NCI-H460 (cell line): ENCODE results near the gene LRRC38. TPM values are rescaled to one million over a fixed set of nuclear protein-coding genes. Genes with fewer than 3 reads are reported as not detected.
"Not testable (repeated sequence)": the region's sequence is repeated elsewhere in the genome, so short reads cannot be mapped to it uniquely, and the experiment has no call there.

Experiments
- DNase-seq: peaks from one replicate; pipeline ENCODE4 v3.0.0-alpha.2; 2016; ENCODE audit warnings: low read depth; ENCODE audit errors: extremely low read depth
- total RNA-seq: library from RNA; depleted of rRNA; stranded (reverse); fragments of >200 nt; shearing (Covaris generic); gene quantifications from 2 replicates; pipeline ENCODE4 v1.2.3, GENCODE V29; 2014; rRNA removed

LRRC38 gene
- total RNA-seq, 1 experiment from 2014 or later, result not detected

DNA sequence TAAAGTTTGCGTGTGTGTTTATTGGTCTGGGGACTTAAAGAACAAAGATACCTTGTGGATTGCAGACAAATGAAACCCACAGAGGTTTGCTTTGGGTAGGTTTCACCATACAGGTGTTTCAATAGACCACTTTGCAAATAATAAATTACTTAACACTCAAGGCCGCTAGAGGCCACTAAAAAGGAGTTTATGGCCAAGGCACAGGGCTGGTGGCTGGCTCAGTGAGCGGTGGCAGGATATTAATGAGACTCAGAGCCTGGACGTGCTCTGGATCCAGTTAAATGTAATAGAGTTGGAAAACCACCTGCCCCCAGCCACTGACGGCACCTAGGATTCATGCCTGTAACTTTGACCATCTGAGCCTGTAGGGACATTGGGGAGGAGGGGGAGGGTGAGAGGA is 44.5 kb downstream of the LRRC38 start:
- peak; percentile 6 for DNase-seq

- DNase-seq, result no peak
Observed at GRCh38 chr1:13465515-13465914, 48.3 kb downstream of the LRRC38 start.

DNA sequence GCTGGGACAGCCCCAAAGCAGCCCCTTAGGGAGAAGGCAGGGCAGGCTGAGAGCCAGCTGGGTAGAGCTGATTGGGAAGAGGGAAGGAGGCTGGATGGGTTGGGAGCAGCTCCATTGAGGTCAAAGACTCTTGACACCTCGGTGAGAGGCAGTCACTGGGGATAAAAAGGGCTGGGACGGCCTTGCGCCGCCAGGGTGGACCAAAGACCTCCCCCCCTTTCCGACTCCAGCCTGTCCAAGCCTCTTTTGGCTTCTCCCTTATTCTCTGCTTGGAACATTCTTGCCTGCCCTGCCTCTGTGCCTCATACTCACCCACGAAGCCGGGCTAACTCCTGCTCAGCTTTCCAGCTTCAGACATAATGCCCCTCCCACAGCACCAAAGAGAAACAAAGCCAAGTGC is 51.1 kb downstream of the LRRC38 start:
- no peak for DNase-seq

DNA sequence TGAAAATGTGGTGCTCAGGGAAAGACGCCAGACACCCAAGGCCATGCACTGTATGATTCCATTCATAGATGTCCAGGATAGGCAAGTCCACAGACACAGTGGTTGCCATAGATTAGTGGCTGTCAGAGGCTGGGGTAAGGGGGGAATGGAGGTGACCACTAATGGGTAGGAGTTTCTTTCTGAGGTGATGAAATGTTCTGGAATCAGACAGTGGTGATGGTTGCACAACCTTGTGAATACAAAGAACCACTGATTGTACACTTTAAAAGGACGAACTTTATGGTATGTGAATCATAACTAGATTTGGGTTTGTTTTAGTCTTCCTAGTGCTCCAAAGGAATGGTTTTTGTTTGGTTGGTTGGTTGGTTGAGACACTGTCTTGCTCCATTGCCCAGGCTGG is 51.8 kb downstream of the LRRC38 start:
- no peak for DNase-seq

DNA sequence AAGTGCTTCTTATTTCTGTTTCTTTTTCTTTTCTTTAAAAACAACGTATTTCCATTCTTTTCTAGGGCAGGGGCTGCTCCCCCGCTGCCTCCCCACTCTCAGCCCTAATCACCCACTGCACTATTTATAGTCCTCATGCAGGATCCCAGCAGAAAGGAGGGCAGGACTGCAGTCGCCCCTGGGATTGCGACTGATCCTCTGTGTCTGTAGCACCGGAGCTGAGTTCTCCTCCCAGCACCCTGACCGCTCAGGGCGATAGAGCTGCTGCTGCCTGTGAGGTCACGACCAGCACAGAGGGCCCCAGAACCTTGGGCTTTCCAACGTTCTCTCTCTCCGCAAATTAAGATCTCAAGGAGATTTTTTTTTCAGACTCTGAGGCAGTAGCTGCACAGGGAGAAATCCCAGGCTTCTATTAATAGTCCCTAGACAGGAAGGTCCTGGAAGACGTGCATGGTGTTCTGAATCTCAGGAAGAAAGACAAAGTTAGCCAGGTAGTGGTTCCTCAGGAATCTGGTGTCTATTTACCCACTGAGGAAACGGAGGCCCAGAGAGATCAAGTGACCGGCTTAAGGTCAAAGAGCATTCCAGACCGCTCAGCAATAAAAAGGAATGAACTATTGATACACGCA is 56.8 kb downstream of the LRRC38 start:
- no peak for DNase-seq

- no peak for DNase-seq
Observed at GRCh38 chr1:13451399-13451965, 62.3 kb downstream of the LRRC38 start.

DNA sequence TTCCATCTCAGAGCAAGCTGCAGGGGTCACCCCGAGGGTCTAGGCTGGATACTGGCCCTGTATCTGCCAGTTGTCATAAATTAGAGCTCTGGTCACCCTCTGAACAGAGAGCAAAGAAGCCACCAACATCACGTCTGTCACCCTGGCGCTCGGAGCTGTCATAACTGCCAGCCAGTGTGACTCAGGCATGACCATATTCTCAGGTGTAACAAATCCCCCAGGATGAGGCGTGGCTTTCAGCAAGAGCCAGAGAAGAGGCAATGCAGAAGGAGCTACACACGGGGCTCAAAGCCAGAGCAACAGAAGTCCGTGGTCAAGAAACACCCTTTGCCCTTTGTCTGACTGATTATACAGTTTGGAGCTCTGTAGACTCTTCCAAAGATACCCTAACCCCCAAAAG is 63.6 kb downstream of the LRRC38 start:
- DNase-seq, result no peak

DNA sequence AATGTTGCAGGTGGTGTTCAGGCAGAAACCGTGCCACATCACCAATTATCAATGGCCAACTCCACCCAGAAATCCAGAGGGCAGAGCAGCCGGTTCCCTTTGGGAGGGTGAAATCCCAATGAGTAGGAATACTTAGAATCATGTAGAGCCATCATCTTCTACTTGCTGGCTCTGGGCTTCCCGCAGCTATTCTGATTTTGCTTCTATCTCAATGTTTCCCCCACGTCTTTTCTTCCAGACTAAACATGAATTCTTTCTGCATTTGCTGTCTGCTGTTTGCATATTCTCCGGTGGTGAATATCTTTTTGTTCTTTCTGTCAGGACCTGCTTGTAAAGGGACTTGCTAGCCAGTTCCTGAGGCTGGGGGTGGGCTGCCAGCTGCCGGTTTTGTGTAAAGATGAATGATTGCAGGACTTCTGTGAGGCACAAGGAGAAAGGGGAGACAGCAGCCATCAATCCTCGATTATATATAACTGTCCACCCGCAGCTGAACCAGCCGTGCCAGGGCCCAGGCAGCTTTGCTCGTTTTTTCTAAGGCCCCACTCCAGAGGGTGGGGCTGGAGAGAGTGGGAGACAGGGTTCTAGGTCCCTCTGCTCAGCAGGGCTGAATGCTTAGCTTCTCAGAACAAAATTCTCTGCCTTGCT is 70.3 kb downstream of the LRRC38 start:
- DNase-seq, result no peak

DNA sequence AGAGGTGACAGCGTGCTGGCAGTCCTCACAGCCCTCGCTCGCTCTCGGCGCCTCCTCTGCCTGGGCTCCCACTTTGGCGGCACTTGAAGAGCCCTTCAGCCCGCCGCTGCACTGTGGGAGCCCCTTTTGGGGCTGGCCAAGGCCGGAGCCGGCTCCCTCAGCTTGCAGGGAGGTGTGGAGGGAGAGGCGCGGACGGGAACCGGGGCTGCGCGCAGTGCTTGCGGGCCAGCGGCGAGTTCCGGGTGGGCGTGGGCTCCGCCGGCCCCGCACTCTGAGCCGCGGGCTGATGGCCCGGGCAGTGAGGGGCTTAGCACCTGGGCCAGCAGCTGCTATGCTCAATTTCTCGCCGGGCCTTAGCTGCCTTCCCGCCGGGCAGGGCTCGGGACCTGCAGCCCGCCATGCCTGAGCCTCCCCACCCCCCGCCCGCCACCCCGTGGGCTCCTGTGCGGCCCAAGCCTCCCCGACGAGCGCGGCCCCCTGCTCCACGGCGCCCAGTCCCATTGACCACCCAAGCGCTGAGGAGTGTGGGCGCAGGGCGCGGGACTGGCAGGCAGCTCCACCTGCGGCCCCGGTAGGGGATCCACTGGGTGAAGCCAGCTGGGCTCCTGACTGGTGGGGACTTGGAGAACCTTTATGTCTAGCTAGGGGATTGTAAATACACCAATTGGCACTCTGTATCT is 74.6 kb downstream of the LRRC38 start:
- DNase-seq, result not testable (repeated sequence)

DNA sequence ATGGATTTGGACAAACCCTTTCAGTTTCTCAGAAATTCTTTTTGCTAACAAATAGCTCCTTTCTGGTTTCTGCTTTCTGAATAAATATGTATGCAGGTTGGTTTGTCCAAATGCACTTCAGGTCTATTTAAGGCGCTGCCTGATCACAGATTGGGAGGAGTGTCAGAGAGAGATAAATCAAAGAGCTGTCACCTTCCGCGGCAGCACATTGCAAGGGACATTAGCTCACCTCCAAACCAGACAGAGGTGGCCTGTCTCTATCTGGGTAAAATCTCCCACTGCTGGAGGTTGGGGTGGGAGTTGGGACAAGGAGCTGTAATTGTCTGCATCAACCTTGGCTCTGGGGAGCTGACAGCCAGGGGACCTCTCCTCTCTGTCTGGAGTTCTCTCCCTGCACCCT is 78.3 kb downstream of the LRRC38 start:
- no peak for DNase-seq

DNA sequence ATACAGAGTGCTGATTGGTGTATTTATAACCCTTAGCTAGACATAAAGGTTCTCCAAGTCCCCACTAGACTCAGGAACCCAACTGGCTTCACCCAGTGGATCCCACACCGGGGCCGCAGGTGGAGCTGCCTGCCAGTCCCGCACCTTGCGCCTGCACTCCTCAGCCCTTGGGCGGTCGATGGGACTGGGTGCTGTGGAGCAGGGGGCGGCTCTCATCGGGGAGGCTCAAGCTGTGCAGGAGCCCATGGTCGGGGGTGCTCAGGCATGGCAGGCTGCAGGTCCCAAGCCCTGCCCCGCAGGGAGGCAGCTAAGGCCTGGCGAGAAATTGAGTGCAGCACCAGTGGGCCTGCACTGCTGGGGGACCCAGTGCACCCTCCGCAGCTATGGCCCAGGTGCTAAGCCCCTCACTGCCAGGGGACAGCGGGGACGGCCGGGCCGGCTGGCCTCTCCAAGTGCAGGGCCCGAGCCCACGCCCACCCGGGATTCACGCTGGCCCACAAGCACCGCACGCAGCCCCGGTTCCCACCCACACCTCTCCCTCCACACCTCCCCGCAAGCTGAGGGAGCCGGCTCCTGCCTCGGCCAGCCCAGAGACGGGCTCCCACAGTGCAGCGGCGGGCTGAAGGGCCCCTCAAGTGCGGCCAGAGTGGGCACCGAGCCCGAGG is 80.0 kb downstream of the LRRC38 start:
- not testable (repeated sequence) for DNase-seq

- no peak for DNase-seq
Observed at GRCh38 chr1:13432251-13432650, 81.6 kb downstream of the LRRC38 start.

DNA sequence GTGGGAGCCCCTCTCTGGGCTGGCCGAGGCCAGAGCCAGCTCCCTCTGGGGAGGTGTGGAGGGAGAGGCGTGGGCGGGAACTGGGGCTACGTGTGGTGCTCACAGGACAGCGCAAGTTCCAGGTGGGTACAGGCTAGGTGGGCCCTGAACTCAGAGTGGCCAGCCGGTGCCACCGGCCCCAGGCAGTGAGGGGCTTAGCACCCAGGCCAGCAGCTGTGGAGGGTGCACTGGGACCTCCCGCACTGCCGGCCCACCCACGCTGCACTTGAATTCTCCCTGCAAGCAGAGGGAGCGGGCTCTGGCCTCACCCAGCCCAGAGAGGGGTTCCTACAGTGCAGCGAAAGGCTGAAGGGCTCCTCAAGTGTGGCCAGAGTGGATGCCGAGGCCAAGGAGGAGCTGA is 83.3 kb downstream of the LRRC38 start:
- no peak for DNase-seq

Other genes with a start within 250 kb of the LRRC38 start
- gene PRAMEF8, start 228.9 kb downstream of the LRRC38 start, total RNA-seq, result not detected in 2 replicates
- gene PRAMEF33, start 210.5 kb downstream of the LRRC38 start, total RNA-seq, result not detected in 2 replicates
- not detected in 2 replicates for gene PRAMEF15, start 198.4 kb downstream of the LRRC38 start, total RNA-seq
- not detected in 2 replicates for gene PRAMEF14, start 166.9 kb downstream of the LRRC38 start, total RNA-seq
- not detected in 2 replicates for gene PRAMEF19, start 142.1 kb downstream of the LRRC38 start, total RNA-seq
- not detected in 2 replicates for gene PRAMEF17, start 124.4 kb downstream of the LRRC38 start, total RNA-seq
- 0.05 TPM in 1 of 2 replicates, not detected in the other for gene PRAMEF20, start 103.6 kb downstream of the LRRC38 start, total RNA-seq
- not detected in 2 replicates for gene PDPN, start 69.8 kb upstream of the LRRC38 start, total RNA-seq
- 7.0 and 7.2 TPM in 2 replicates for gene PRDM2, start 186.2 kb upstream of the LRRC38 start, total RNA-seq